Measurements from ENCODE around the gene EID2.
A peak's percentile ranks its signal among the peaks of the same experiment; 100 is the strongest.

EID2 gene

GRCh38 chr19:39539518-39540332 lies at the start of gene EID2:
EID2 (minus strand) TSS chr19:39540161; CDS start chr19:39540079, 82 bp downstream.
- DNase-seq = peak; percentile 98

GRCh38 chr19:39588066-39588465 lies 48.1 kb upstream of the EID2 start:
- no peak for DNase-seq

GRCh38 chr19:39587496-39587895 lies 47.5 kb upstream of the EID2 start:
- no peak for DNase-seq

- DNase-seq = no peak
Measured at GRCh38 chr19:39582891-39583625, 43.1 kb upstream of the EID2 start.

- DNase-seq = no peak
Measured at GRCh38 chr19:39582442-39582841, 42.5 kb upstream of the EID2 start.

GRCh38 chr19:39568604-39569003 lies 28.6 kb upstream of the EID2 start:
- DNase-seq = no peak

- no peak for DNase-seq
Measured at GRCh38 chr19:39566064-39566463, 26.1 kb upstream of the EID2 start.

GRCh38 chr19:39563408-39563807 lies 23.4 kb upstream of the EID2 start:
- no peak for DNase-seq

- no peak for DNase-seq
Measured at GRCh38 chr19:39558624-39559117, 18.7 kb upstream of the EID2 start.

- DNase-seq = peak; percentile 55
Measured at GRCh38 chr19:39557811-39558623, 18.1 kb upstream of the EID2 start.

GRCh38 chr19:39555883-39556282 lies 15.9 kb upstream of the EID2 start:
- DNase-seq = no peak

GRCh38 chr19:39554701-39555311 lies 14.8 kb upstream of the EID2 start:
- no peak for DNase-seq

GRCh38 chr19:39553082-39553652 lies 13.2 kb upstream of the EID2 start:
- no peak for DNase-seq

- DNase-seq = no peak
Measured at GRCh38 chr19:39550197-39550596, 10.2 kb upstream of the EID2 start.

- DNase-seq = peak; percentile 57
Measured at GRCh38 chr19:39546599-39546998, 6.6 kb upstream of the EID2 start.

GRCh38 chr19:39544911-39545310 lies 5.0 kb upstream of the EID2 start:
- no peak for DNase-seq

- no peak for DNase-seq
Measured at GRCh38 chr19:39544226-39544903, 4.4 kb upstream of the EID2 start.

GRCh38 chr19:39543477-39543857 lies 3.5 kb upstream of the EID2 start:
- no peak for DNase-seq

GRCh38 chr19:39542206-39542605 lies 2.2 kb upstream of the EID2 start:
- no peak for DNase-seq

GRCh38 chr19:39540333-39540673 lies 342 bp upstream of the EID2 start:
- no peak for DNase-seq

GRCh38 chr19:39539165-39539517 lies 820 bp downstream of the EID2 start:
- no peak for DNase-seq

- DNase-seq = no peak
Measured at GRCh38 chr19:39533791-39534190, 6.2 kb downstream of the EID2 start.
